GM19099 (cell line): ENCODE data around the gene EXOSC9.
A peak's percentile ranks its signal among the peaks of the same experiment; 100 is the strongest.

ENCODE experiments used
- POLR2A ChIP-seq: IDR thresholded peaks from 3 replicates; pipeline ENCODE4 v1.6.1; 2011; ENCODE audit warnings: low read depth; ENCODE audit not compliant: insufficient read length; ENCODE audit errors: extremely low read depth

EXOSC9 gene

GRCh38 chr4:121800961-121801714, at the start of gene EXOSC9:
Gene EXOSC9, plus strand, starts transcription at chr4:121801323. Its CDS starts 102 bp downstream, at chr4:121801425.
- TF ChIP-seq POLR2A = peak; percentile 88

GRCh38 chr4:121758925-121759568, 42.1 kb upstream of the EXOSC9 start:
- TF ChIP-seq POLR2A = no peak

- no peak for TF ChIP-seq POLR2A
Measured at GRCh38 chr4:121760205-121760604, 40.9 kb upstream of the EXOSC9 start.

GRCh38 chr4:121764303-121764701, 36.8 kb upstream of the EXOSC9 start:
- TF ChIP-seq POLR2A = no peak

- no peak for TF ChIP-seq POLR2A
Measured at GRCh38 chr4:121764702-121765367, 36.3 kb upstream of the EXOSC9 start, which contains the start of gene SMIM43. Gene SMIM43, minus strand, starts transcription at chr4:121765164. Its CDS starts 59 bp downstream, at chr4:121765105.

GRCh38 chr4:121765368-121765705, 35.8 kb upstream of the EXOSC9 start:
- no peak for TF ChIP-seq POLR2A

- no peak for TF ChIP-seq POLR2A
Measured at GRCh38 chr4:121765971-121766538, 35.1 kb upstream of the EXOSC9 start.

GRCh38 chr4:121767166-121767565, 34.0 kb upstream of the EXOSC9 start:
- TF ChIP-seq POLR2A = no peak

- TF ChIP-seq POLR2A = no peak
Measured at GRCh38 chr4:121769341-121769740, 31.8 kb upstream of the EXOSC9 start.

GRCh38 chr4:121771869-121772268, 29.3 kb upstream of the EXOSC9 start:
- TF ChIP-seq POLR2A = no peak

GRCh38 chr4:121773883-121774282, 27.2 kb upstream of the EXOSC9 start:
- TF ChIP-seq POLR2A = no peak

- no peak for TF ChIP-seq POLR2A
Measured at GRCh38 chr4:121776610-121777401, 24.3 kb upstream of the EXOSC9 start.

GRCh38 chr4:121777625-121778024, 23.5 kb upstream of the EXOSC9 start:
- no peak for TF ChIP-seq POLR2A

GRCh38 chr4:121778991-121779628, 22.0 kb upstream of the EXOSC9 start:
- no peak for TF ChIP-seq POLR2A

GRCh38 chr4:121783210-121783609, 17.9 kb upstream of the EXOSC9 start:
- TF ChIP-seq POLR2A = no peak

GRCh38 chr4:121784401-121784800, 16.7 kb upstream of the EXOSC9 start:
- no peak for TF ChIP-seq POLR2A
